ENCODE measurements around the gene ABI1. TPM values are rescaled to one million over a fixed set of nuclear protein-coding genes. Genes with fewer than 3 reads are reported as not detected.

The ABI1 gene
- total and polyA plus RNA-seq, 2 of the 4 experiments (the other 2 are of a cell fraction), result 49.6 to 71.3 TPM

- Histone ChIP-seq H2BK5ac (ENCODE audit: low read depth, low read length, poor library complexity, severe bottlenecking) (no peak overlapping the region), H4K5ac (ENCODE audit: low read depth, low read length) (no peak overlapping the region), H3K4me3 (ENCODE audit: insufficient read depth, low read depth, low read length) (no peak overlapping the region), H3K4me2 (ENCODE audit: low read depth, low read length) (no peak overlapping the region), H3K18ac (ENCODE audit: low read depth, low read length) (no peak overlapping the region), H3K23ac (ENCODE audit: low read depth, low read length) (no peak overlapping the region), H3K4me1 (ENCODE audit: control insufficient read depth, insufficient read depth, low read length) (peaks cover 2% of the 10 kb centered on the region), H3K4ac (ENCODE audit: low read depth, low read length) (no peak overlapping the region), H3K14ac (replicated peaks; ENCODE audit: low read depth, low read length) (no peak overlapping the region), H2BK120ac (ENCODE audit: low read depth, low read length) (no peak overlapping the region), H3K9me1 (ENCODE audit: insufficient read depth, low read length) (peaks cover 14% of the 10 kb centered on the region; the same call in 1 of the 2 replicates), H2AK9ac (replicated peaks; ENCODE audit: low read depth, low read length, poor library complexity) (no peak overlapping the region), H3K27ac (ENCODE audit: insufficient read depth, low read length) (no peak overlapping the region), H2BK20ac (ENCODE audit: low read depth, low read length) (no peak overlapping the region), H4K8ac (ENCODE audit: low read depth in 2 of 2, low read length in 2 of 2) (no peak overlapping the region), H2AK5ac (ENCODE audit: low read depth, low read length) (no peak overlapping the region), H3K36me3 (ENCODE audit: control insufficient read depth, insufficient read depth, low read length) (no peaks in the 10 kb centered on the region), H3K79me1 (ENCODE audit: low read depth in 1 of 2, low read length in 2 of 2) (peaks cover 20 to 64% of the 10 kb centered on the region in 2 experiments), H2BK15ac (ENCODE audit: low read depth, low read length) (no peak overlapping the region), H2AFZ (replicated peaks; ENCODE audit: low read length, poor library complexity) (no peak overlapping the region), H3K56ac (ENCODE audit: extremely low read depth, insufficient read depth, low read length) (no peak overlapping the region), H4K91ac (ENCODE audit: insufficient read depth, low read depth, low read length) (no peak overlapping the region), H4K20me1 (ENCODE audit: insufficient read depth, low read length) (peaks cover 60% of the 10 kb centered on the region), H3K9me3 (ENCODE audit: control insufficient read depth, insufficient read depth, low read length) (no peaks in the 10 kb centered on the region), H3K27me3 (ENCODE audit: control insufficient read depth, insufficient read depth, low read length) (no peaks in the 10 kb centered on the region), H3K9ac (ENCODE audit: low read depth, low read length) (no peak overlapping the region)
- DNase-seq (no peak), ATAC-seq (ENCODE audit: low read depth) (no peak)
- WGBS, 2 experiments (ENCODE audit: extremely low coverage in 2 of 2, insufficient read length in 1 of 2), result 100% methylated on average over 2 of the region's 3 CpGs; no CpG with 5 or more reads in 1 of the 2 experiments
- intact Hi-C loops (cut with micrococcal nuclease), result loop anchor here (5.0 kb wide), 1 partner anchor 36 kb away; no protein-coding TSS in a partner anchor
- TF ChIP-seq MAFK (IDR thresholded peaks at IDR 0.05; ENCODE audit: low read depth, low read length) (no peak), NFE2L2 (IDR thresholded peaks at IDR 0.05; ENCODE audit: low read depth, low read length) (no peak), SMC3 (IDR thresholded peaks at IDR 0.05; ENCODE audit: low read depth, low read length) (no peak), RFX5 (IDR thresholded peaks at IDR 0.05; ENCODE audit: low read depth, low read length) (no peak), MAZ (IDR thresholded peaks at IDR 0.05; ENCODE audit: borderline replicate concordance, low read depth, low read length) (no peak), RCOR1 (IDR thresholded peaks at IDR 0.05; ENCODE audit: insufficient replicate concordance, low read length) (no peak)
- TF ChIP-seq, protein P1, sequence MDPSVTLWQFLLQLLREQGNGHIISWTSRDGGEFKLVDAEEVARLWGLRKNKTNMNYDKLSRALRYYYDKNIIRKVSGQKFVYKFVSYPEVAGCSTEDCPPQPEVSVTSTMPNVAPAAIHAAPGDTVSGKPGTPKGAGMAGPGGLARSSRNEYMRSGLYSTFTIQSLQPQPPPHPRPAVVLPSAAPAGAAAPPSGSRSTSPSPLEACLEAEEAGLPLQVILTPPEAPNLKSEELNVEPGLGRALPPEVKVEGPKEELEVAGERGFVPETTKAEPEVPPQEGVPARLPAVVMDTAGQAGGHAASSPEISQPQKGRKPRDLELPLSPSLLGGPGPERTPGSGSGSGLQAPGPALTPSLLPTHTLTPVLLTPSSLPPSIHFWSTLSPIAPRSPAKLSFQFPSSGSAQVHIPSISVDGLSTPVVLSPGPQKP (IDR thresholded peaks at IDR 0.05; ENCODE audit: borderline replicate concordance, low read depth, low read length), result no peak
- in situ Hi-C loops (cut with MboI; ENCODE audit: low sequenced_read_pairs), result no loop called here
- ChIA-PET CTCF (no interaction called here), POLR2A (ENCODE audit: unreplicated experiment) (no interaction called here)
- BruUV-seq (replicated peaks), result no TSS peak
- dilution Hi-C loops (cut with HindIII; ENCODE audit: low sequenced_read_pairs, unreplicated experiment), result no loop called here
Observed at GRCh38 chr10:26843736-26844135, 17.0 kb downstream of the ABI1 start.
